GM19468 (cell line): ENCODE results near the gene SUPT20HL1.
"Not testable (repeated sequence)": the region's sequence is repeated elsewhere in the genome, so short reads cannot be mapped to it uniquely, and the experiment has no call there.

ENCODE experiments used
- ATAC-seq: cut with Tn5 transposase; IDR thresholded peaks from one replicate; pipeline ENCODE4 v1.9.1; 2021; ENCODE audit warnings: mild to moderate bottlenecking, moderate library complexity, moderate number of reproducible peaks; ENCODE audit not compliant: unreplicated experiment; ENCODE audit errors: extremely low read depth

The SUPT20HL1 gene

DNA sequence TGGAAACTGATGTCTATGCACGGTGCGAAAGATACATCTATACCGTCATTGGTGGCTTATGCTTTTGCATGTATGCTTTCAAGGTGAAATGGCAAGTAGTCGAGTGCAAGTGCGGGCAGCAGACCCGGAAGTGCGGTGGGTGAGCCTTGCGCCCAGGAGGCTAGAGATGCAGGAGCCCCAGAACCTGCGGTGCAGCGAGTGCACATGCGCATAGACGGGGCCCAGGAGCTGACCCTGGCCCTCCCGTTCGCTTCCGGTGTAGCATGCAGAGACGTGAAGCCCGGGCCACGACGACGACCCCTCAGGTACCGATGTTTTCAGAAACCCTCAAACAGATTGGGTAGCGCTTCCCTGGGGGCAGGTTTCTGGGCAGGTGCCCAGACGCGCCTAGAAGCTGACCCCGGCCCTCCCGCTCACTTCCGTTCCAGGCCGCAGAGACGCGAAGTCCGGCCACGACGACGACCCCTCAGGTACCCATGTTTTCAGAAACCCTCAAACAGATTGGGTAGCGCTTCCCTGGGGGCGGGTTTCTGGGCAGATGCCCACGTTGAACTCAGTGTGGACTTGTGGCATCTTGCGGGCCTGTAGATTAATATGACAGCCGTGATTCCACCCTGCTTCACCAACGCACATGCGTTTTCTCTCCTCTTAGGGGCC lies 1.8 kb downstream of the SUPT20HL1 start:
- ATAC-seq: not testable (repeated sequence)

DNA sequence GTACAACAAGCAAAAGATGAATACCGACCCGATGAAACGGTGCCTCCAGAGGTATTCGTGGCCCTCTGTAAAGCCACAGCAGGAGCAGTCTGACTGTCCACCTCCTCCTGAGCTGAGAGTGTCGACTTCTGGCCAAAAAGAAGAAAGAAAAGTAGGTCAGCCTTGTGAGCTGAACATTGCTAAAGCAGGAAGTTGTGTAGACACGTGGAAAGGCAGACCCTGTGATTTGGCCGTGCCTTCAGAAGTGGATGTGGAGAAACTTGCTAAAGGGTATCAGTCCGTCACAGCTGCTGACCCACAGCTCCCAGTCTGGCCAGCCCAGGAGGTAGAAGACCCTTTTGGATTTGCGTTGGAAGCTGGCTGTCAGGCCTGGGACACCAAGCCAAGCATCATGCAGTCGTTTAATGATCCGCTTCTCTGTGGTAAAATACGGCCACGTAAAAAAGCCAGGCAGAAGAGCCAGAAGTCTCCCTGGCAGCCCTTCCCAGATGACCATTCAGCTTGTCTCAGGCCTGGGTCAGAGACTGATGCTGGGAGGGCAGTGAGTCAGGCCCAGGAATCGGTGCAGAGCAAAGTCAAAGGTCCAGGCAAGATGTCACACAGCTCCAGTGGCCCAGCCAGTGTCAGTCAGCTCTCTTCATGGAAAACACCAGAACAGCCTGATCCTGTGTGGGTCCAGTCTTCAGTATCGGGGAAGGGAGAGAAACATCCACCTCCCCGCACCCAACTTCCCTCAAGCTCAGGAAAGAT lies 3.2 kb downstream of the SUPT20HL1 start:
- ATAC-seq: not testable (repeated sequence)

DNA sequence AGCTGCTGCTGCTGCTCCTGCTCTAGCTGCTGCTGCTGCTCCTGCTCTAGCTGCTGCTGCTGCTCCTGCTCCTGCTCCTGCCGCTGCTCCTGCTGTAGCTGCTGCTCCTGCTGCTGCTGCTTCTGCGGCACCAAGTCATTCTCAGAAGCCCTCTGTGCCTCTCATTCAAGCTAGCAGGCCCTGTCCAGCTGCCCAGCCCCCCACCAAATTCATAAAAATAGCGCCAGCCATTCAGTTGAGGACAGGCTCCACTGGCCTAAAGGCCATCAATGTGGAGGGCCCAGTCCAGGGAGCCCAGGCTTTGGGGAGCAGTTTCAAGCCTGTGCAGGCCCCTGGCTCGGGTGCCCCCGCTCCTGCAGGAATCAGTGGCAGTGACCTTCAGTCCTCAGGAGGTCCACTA lies 3.9 kb downstream of the SUPT20HL1 start:
- ATAC-seq: no peak

- ATAC-seq: no peak
Measured at GRCh38 chrX:24364851-24365538, 4.6 kb downstream of the SUPT20HL1 start.

DNA sequence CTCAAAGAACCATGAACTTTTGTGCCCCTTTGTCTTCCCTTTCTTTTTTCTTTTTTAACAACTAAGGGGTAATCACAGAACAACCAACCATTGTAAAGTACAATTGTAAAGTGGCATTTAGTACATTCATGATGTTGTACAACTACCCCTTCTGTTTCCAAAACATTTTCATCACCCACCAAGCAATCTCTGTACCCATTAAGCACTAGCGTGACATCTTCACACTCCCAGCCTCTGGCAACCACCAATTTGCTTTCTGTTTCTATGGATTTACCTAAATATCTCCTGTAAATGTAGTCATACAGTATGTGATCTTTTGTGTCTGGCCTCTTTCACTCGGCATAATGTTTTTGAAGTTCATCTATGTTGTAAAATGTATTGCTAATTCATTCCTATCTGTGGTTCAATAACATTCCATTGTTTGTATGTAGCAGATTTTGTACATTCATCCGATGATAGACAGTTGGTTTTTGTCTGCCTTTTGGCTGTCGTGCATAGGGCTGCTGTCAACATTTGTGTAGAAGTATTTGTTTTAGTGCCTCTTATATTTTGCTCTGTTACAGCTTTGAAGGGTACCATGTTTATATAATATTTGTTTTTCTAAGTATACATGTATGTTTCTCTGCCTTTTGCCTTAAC lies 6.4 kb downstream of the SUPT20HL1 start:
- ATAC-seq: not testable (repeated sequence)

DNA sequence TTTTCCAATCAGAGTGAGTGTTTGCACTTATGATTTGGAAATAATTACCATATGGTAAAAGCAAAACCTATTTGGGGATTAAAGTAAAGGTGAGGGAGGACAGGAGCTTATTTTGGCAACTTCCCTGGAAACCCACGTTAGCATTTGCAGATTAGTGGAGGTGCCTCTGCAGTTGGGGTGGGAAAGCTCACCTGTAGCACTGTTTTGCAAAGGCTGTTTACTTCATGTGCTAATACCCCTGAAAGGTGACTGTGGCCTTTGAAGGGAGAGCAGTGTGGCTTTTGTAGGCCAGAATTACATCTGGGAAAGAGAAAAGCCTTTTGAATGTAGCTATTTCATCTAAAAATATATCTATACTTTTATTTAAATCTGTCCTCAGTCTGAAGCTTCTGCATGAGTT lies 9.4 kb downstream of the SUPT20HL1 start:
- no peak for ATAC-seq

- no peak for ATAC-seq
Measured at GRCh38 chrX:24371391-24371972, 11.0 kb downstream of the SUPT20HL1 start.

DNA sequence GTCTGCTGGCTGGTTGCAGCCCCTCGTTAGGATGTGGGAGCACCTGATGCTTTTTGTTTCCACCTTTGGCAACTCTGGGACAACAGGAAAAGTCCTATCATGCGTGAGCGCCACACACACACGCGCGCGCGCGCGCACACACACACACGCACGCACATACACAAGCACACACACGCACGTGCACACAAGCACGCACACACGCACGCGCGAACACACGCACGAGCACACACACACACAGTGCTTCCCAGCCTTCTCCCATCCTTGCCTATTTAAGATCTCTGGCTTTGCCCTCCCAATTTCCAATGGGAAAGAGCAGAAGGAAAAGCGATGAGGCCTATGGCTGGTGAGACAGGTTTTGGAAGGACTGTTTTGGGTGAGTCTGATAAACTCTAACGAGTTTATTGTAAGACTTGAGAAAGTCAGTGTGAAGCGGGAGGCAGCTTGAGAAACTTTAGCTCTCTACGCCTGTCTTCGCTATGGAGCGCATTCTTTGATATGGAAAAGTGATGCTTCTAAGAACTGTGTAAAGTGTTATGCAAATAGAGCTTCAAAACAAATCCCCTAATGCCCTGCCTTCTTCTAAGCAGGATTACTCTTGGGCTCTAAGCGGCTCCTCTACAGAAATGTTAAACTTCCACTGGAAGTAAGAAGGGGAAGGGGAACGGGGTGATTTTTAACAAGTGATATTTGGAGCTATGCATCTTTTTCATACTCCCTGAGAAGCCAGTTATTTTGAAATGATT lies 11.8 kb downstream of the SUPT20HL1 start:
- ATAC-seq: no peak

DNA sequence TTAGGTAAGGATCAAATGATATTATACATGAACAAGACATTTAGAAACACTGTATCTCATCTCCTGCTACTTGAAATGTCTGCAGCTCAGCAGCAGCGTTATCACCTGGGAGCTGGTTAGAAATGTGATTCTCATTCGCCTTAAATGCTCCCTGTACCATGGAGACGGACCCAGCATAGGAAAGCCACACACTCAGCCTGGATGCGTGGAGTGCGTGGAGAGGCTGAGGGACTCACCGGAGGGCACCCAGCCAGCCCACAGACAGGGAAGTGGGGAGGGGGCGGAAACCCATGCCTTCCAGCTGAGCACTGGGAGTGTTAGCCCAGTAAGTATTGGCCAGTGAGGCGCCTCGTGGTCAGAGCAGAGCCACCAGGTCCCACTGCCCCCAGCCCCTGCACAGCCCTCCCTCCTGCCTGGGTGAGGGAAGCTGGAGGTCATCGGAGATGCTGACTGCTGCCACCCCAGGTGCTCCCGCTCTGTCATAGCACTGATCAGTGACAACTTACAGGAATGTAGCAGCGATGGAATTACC lies 15.2 kb downstream of the SUPT20HL1 start:
- no peak for ATAC-seq

GRCh38 chrX:24376403-24376802 lies 16.0 kb downstream of the SUPT20HL1 start:
- no peak for ATAC-seq

DNA sequence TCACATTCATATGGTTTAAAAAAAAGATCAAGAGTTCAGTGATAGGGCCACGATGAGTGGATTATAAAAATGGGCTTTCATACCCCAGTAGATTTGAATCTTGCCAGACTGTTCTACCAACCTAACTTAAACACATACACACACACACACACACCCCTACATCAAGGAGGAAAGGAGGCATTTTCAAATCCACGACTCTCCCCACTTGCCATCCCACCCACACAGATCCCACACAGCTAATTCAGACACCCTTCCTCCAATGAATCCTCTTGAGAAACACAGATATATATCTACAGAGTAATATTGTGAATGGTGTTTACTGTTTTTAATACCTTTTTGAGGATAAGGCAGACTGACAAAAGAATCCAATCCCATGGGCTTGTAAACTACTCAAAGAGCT lies 16.8 kb downstream of the SUPT20HL1 start:
- no peak for ATAC-seq

- ATAC-seq: no peak
Measured at GRCh38 chrX:24377911-24378468, 17.6 kb downstream of the SUPT20HL1 start.

DNA sequence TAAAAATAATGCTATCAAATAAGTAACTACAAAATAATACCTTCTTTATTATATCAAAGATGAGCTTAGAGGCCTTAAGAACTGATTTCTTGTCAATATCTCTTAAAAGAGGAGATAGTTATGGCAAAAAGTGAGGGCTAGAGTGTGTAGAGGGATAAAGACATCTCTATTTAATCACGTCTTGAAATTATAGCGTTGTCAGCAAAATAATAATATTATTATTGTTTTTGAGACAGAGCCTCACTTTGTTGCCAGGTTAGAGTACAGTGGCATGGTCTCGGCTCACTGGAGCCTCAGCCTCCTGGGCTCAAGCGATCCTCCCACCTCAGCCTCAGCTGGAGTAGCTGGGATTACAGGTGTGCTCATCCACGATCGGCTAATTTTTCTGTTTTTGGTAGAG lies 18.3 kb downstream of the SUPT20HL1 start:
- ATAC-seq: no peak

- ATAC-seq: no peak
Measured at GRCh38 chrX:24380262-24381187, 20.1 kb downstream of the SUPT20HL1 start.

DNA sequence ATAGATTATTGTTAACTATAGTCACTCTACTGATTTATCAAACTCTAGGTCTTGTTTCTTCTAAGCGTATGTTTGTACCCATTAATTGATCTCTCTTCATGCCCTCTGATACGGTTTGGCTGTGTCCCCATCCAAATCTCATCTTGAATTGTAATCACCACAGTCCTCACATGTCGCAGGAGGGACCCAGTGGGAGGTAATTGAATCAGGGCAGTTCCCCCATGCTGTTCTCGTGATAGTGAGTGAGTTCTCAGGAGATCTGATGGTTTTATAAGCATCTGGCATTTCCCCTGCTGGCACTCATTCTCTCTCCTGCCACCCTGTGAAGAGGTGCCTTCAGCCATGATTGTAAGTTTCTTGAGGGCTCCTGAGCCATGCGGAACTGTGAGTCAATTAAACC lies 21.9 kb downstream of the SUPT20HL1 start:
- not testable (repeated sequence) for ATAC-seq

- ATAC-seq: no peak
Measured at GRCh38 chrX:24387724-24388123, 27.3 kb downstream of the SUPT20HL1 start.

DNA sequence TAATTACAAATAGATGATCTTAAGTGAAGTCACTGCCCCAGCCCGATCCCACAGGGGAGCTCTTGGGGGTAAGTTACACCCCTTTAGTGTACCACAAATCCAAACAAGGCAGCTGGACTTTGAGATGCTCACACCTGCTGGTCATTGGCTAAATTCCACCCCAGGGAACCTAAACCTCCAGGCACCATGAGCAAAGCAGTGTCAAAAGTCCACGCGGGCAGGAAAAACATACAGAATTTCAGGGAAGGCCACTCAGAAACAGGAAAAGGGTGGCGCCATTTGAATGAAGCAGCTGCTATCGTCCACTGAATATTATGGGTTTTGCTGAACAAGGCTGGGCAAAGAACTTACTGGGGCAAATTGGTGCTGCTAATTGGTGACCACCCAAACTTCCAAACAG lies 30.9 kb downstream of the SUPT20HL1 start:
- ATAC-seq: no peak

DNA sequence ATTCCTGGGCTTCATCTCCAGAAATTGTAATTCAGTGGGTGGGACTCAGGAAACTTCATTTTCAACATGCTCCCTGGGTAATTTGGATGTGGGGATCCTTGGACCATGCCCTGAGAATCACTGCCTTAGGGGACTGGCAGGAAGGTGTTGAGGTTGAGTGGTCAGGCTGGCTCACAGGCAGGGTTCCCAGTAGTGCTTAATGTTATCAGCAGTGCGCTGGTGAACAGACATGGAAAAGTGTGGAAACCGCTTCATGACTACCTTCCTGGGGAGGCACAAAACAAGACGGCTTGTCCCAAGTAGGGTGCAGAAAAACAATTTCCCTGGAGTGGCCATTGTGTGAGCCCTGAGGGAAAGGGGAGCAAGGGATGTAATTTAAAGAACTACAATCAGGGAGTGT lies 31.4 kb downstream of the SUPT20HL1 start:
- ATAC-seq: no peak
